Measurements from ENCODE around the gene MKLN1.

MKLN1 gene

DNA sequence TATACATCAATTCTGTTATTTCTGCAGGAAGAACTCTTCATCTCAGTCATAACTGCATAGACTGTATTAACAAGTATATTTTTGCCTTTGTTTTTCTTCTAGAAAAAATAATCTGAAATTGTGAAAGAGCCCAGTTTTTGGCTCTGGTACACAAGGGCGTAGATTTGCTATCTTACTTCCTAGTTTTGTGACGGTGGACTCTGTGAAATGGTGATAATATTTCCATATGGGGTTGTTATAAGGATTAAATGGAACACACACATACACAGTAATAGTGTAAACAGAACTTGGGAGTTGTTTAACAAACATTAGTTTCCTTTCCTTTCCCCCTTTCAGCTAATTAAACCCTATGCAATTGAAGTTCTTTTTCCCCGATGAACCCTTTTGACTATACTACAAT is 108.7 kb downstream of the MKLN1 start:
- TF ChIP-seq CTCF (IDR thresholded peaks at IDR 0.05) = no peak
- Histone ChIP-seq H3K27ac (no peak overlapping the region), H3K4me3 (no peak overlapping the region)
- no peak for DNase-seq (ENCODE audit: low spot score)

GRCh38 chr7:131438969-131439368 is 111.3 kb downstream of the MKLN1 start:
- no peak for TF ChIP-seq CTCF (IDR thresholded peaks at IDR 0.05)
- H3K27ac ChIP-seq = no peak overlapping the region
- no peak overlapping the region for H3K4me3 ChIP-seq
- DNase-seq (ENCODE audit: low spot score) = no peak

GRCh38 chr7:131443496-131443895 is 115.8 kb downstream of the MKLN1 start:
- H3K4me3 ChIP-seq = no peak overlapping the region
- no peak for TF ChIP-seq CTCF (IDR thresholded peaks at IDR 0.05)
- DNase-seq (ENCODE audit: low spot score) = no peak
- H3K27ac ChIP-seq = no peak overlapping the region

DNA sequence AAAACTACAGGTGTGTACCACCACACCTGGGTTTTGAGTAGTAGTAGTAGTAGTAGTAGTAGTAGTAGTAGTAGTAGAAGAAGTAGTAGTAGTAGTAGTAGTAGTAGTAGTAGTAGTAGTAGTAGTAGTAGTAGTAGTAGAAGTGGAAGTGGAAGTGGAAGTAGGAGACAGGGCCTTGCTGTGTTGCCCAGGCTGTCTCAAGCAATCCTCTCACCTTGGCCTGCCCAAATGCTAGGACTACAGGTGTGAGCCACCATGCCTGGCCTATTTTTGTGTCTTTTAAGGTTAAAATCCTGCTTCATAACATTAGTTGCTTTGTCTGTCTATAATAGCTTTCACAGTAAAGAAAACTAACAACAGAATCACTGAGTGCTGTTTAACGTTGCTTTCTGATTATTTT is 117.0 kb downstream of the MKLN1 start:
- no peak for TF ChIP-seq CTCF (IDR thresholded peaks at IDR 0.05)
- DNase-seq (ENCODE audit: low spot score) = no peak
- no peak overlapping the region for H3K4me3 ChIP-seq

GRCh38 chr7:131449373-131449902 is 121.8 kb downstream of the MKLN1 start:
- no peak for DNase-seq (ENCODE audit: low spot score)
- Histone ChIP-seq H3K27ac (no peak overlapping the region), H3K4me3 (no peak overlapping the region)
- no peak for TF ChIP-seq CTCF (IDR thresholded peaks at IDR 0.05)

More for the DNA sequence above, 117.0 kb downstream of the MKLN1 start:
- no peak overlapping the region for H3K27ac ChIP-seq

DNA sequence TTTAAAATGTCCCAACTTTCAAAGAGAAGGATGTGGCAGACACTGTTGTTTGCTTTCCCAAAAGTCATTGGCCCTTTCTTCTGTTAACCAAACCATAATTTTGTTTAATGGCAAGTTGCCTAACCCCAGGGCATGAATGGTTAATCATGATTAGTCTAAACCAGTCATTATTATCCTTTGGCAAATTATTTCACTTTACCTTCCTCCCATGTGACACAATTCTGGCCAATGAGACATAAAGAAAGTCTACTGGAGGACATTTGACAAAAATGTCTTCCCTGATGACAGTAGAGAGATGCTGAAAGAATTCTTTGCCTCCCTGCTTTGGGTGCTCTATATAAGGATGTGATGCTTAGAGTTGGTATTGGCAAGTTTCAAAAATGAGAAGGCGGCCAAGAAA is 126.8 kb downstream of the MKLN1 start:
- no peak for TF ChIP-seq CTCF (IDR thresholded peaks at IDR 0.05)
- H3K4me3 ChIP-seq = no peak overlapping the region
- no peak overlapping the region for H3K27ac ChIP-seq
- no peak for DNase-seq (ENCODE audit: low spot score)

- TF ChIP-seq CTCF (IDR thresholded peaks at IDR 0.05) = no peak
- no peak for DNase-seq (ENCODE audit: low spot score)
- Histone ChIP-seq H3K27ac (no peak overlapping the region), H3K4me3 (no peak overlapping the region)
Observed at GRCh38 chr7:131455001-131455400, 127.3 kb downstream of the MKLN1 start.
